T1000 (cell line): Measurements from ENCODE around the gene IFNLR1.

Source experiments
- DNase-seq: peaks from one replicate; lab custom pipeline; 2025; ENCODE audit warnings: mixed read lengths; lab: John Stamatoyannopoulos, UW

Gene IFNLR1

DNA sequence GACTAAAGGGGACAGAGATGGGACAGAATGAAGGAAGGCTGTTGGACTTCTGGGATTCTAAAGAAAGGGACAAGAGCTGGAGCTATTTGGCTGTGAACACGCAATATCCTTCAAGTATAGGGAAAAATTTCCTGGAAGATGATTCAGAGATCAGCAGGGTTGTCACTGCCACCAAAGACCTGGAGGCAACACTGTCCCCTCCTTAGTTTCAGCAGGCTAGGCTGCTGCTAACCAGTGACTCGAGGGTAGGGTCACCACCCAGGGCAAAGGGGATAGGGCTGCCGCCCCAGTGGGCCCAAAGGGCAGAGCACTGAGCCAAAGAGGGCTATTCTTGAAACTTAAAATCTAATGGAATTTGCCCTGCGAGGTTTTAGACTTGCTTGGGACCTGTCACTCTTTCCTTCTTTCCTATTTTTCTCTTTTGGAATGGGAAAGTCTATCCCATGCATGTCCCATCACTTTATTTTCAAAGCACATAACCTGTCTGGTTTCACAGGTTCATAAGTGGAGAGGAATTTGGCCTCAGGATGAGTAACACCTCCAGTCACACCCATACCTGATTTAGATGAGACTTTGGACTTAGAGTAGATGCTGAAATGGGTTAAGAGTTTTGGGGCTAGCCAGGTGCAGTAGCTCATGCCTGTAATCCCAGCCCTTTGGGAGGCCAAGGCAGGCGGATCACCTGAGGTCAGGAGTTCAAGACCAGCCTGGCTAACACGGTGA is 11.9 kb downstream of the IFNLR1 start:
- no peak for DNase-seq

DNA sequence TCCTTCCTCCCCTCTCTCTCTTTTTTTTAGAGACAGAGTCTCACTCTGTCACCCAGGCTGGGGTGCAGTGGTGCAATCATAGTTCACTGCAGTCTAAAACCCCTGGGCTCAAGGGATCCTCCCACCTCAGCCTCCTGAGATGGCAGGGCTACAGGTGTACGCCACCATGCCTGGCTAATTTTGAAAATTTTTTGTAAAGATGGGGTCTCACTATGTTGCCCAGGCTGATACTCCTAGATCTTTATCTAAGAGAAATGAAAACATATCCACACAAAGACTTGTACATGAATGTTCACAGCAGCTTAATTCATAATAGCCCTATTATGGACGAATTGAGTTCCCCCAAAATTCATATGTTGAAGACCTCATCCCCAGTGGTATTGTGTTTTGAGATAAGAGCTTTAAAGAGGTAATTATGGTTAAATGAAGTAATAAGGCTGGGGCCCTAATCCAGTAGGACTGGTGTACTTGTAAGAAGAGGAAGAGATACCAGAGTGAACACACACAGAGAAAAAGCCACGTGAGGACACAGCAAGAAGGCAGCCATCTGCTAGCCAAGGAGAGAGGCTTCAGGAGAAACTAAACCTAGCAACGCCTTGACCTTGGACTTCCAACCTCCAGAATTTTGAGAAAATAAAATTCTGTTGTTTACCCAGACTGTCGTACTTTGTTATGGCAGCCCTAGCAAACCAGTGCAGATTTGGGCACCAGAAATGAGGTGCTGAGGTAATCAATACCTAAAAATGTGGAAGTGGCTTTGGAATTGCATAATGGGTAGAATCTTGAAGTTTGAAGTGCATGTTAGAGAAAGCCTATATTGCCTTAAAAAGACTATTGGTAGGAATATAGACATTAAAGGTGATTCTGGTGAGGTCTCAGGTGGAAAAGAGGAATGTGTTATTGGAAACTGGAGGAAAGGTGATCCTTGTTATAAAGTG is 13.2 kb downstream of the IFNLR1 start:
- DNase-seq: no peak

DNA sequence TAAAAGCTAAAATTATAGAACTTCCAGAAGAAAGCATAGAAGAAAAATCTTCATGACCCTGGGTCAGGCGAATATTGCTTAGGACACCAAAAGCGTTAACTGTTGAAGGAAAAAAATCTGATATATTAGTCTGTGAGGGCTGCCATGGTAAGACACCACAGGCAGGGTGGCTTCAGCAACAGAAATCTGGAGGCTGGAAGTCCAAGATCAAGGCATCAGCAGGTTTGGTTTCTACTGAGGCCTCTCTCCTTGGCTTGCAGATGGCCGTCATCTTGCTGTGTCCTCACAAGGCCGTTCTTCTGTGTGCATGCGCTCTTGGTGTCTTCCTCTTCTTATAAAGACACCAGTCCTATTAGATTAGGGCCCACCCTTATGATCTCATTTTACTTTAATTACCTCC is 14.5 kb downstream of the IFNLR1 start:
- DNase-seq: no peak

DNA sequence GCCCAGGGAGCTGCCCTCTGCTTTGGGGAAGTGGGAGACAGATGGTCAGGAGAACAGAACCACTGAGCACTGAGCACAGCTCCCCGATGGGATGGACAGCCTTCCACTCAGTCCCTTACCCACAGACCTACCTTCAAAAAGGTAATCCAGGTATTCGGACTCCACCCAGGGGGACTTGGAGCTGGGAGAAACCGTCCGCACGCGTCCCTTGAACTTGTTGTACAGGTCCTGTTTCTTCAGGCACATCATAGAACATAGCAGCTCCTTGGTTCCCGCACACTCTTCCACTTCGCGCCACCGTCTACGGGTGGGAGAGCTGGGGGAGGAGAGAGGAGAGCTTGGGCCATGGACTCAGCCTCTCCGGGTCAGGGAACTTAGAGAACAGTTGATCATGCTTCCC is 17.8 kb downstream of the IFNLR1 start:
- DNase-seq: no peak

DNA sequence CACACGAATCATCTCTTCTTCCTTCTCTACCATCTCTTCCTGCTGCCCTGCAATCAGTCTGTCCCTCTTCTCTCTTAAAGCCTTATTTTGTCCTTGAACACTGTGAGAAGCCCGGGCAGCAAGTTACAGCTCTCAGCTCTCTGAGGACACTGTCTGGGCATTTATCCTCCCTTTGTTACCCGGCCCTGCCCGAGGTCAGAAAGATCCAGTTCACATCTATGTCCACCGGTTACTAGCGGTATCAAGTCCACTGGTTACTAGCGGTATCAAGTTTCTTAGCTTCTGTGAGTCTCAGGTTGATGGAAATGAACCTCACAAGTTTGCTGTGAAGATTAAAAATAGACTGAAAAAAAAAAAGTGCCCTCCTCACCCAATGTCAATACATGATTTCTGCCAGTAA is 18.8 kb downstream of the IFNLR1 start:
- no peak for DNase-seq

DNA sequence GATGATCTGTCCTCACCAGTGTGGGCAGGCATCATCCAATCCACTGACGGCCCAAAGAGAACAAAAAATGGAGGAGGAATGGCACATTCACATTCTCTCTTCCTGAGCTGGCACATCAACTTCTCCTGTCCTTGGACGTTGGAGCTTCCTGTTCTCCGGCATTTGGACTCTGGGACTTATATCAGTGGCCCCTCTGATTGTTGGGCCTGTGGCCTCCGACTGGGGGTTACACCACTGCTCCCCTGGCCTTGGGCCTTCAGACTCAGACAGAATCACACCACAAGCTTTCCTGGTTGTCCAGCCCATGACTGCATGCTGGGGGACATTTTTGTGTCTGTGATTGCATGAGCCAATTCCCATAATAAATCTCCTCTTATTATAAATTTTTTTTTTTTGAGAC is 20.1 kb downstream of the IFNLR1 start:
- DNase-seq: no peak

DNA sequence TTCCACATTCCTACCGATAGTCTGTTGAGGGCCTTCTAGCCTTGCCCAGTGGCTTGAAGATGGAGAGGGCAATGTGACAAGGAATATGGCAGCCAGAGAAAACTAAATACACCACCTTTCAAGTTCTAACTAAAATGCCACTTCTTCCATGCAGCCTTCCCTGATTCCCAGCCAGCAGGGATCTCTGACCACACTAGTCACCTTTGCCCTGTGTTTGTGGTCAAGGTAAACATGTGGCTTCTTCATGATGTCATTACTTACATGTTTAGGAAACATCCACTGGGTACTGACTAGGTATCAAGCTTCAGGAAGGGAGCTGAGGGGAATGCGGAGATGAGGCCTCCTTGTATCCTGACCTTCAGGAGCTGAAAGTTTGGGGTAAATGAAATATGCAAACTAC is 21.6 kb downstream of the IFNLR1 start:
- no peak for DNase-seq

DNA sequence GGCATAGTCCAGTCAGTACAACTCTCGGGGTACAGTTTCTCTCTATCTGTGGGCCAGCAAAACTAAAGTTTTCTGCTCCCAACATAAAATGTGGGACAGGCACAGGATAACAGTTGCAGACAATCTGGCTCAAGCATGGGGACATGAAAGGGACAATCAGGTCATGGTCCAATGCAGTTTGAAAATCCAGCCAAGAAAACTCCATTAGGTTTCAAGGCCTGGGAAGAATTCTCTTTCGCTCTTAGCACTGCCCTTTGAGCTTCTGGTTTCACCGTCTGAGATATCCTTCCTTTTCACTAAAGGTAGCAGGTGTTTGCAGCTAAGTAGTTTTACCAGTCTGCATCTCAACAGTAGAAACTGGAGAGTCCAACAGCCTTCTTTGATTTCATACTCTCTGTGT is 23.1 kb downstream of the IFNLR1 start:
- DNase-seq: no peak

DNA sequence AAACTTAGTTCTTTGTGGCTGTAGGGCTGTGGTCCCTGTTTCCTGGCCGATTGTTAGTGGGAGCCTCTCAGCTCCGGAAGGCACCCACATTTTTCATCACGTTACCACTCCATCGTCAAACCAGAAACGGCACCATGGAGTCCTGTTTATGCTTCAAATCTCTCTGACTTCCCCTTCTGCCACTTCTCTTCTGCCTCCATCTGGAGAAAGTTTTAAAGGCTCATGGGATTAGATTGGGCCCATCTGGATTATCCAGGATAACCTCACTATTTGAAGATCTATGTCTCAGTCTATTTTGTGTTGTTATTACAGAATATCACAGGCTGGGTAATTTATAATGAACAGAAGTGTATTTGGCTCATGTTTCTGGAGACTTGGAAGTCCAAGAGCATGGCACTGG is 24.9 kb downstream of the IFNLR1 start:
- no peak for DNase-seq

DNA sequence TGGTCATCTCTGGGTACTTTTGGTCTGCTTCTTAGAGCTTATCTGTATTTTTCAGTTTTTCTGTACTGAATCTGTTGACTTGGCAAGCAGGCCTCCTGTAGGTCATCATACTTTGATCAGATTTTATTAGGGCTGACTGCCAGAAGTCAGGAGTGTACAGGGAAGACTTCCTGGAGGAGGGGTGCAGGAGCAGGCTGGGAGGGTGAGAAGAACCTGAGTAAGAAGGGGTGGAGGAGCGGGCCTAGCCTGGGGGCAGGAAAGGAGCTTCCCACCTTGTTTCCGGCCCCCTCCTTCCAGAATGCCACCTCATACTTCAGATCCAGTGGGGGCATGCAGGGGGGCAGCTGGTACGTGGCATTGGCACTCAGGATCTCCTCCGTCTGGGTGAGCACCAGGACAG is 25.8 kb downstream of the IFNLR1 start:
- DNase-seq: no peak

DNA sequence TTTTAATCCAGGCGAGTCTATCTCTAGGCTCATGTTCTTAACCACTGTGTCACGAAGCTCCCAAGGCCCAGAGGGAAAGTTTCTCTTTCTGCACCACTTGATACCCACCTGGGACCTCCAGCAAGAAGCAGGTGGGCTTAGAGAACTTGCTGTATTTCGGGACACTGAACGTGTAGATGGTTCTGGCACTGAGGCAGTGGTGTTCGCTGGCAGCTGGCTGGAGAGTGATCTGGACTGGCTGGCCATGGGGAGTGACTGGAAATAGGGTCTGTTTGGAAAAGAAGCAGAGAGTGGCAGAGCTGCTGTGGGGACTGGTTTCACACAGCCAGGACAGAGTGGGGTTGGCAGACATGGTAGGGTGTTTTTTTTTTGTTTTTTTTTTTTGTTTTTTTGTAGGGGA is 27.7 kb downstream of the IFNLR1 start:
- no peak for DNase-seq

DNA sequence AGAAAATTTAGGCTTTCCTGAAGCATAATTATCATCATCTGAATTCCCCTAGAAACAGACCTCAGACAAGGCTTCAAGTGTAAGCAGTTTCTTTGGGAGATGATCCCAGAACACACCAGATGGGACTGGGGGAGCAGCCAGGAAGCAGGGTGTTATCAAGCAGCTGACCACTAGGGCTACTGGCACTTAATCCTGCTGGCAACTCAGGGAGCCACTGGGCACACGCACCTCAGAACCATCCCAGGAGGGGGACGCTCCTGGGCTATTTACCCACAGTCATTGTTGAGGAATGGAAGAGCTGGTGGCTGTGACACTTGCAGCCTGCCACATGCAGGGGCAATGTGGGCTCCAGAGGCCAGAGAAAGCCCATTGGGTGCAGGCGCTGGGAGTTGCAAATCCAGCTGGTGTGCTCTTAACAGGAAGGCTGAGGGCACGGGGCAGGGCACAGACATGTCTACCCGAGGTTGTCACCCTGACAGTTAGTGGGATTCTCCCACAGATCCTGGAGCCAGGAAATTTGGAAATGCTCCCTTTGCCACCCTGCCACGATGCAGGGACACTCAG is 29.1 kb downstream of the IFNLR1 start:
- DNase-seq: no peak

DNA sequence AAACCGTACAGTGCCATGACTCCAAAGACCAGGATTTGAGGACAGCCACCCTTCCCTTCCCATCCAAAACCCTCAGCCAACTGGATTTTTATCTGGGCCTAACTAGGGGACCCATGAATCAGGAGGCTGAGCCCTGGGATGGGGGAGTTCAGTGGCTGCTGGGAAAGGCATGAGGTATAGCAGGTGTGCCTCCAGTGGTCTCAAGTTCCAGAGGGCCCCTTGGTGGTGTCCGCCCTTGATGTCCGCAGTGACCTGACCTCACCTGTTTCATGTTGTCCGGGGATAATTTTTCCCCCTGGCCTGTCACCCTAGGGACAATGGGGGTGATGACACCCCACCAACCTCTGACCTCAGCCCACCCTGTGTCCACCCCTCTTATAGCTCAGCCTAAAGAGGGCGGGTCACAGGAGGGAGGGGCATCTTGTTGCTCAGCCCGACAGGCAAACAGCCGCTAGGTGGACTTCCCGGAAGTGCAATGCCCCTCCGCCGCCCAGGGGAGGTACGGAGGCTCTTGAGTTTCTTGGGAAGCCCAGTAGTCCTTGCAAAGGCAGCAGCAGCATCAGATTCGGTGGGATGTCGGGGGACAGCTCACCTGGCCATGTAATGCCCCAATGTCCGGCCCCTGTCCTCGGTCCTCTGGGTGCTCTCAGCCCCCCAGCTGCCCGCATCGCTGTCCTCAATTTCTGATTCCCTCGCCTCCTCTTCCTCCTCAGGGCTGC is 30.4 kb downstream of the IFNLR1 start:
- DNase-seq: no peak

DNA sequence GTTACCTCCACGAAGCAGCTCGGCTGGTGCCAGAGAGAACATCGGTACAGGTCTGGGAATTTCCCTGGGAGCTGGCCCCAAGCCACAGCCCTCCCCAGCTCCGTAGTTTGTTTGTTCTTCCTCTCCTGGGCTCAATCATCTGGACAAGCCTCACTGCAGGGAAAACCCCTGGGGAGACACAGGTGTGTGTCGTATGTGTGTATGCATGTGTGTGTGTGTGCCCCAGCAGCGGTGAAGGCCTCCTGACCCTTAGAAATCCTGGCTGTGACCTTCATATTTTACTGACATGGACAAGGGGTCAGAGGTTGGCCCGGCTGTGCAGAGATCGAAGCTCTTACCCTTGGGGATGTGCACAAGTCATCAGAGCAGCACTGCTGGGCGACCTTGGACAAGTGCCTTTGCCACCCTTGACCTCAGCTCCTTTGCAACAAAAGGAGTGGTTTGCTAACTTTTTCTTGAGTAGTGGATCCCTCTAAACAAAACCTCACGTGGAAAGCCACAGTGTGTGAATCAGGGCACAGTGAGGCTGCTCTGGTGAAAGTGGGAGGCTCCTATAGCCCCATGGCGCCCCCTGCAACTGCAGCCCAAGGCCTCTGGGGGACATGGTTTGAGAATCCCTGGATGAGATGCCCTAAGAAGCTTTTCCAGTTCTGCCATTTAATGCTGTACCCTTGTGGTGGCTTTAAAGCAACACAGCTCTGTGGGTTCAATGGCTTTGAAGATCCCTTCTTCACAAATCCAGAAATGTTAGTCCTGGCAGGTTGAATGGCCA is 31.9 kb downstream of the IFNLR1 start:
- no peak for DNase-seq

DNA sequence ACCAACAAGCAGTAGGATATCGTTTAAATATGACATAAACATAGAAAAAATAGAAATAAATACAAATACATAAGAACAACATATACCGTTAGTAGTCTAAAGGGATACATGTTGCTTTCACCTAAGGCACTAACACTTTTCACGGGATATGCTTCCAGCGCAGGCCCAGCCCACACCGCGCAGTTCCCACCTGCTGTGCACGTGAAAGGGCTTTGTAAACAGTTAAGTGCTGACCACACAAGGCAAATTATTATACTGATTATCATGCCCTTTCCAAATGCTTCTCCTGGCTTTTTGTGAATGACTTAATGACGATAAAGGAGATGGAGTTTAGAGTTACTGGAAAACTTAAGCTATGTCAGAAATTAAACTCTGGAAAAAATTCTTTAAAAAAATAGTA is 32.9 kb downstream of the IFNLR1 start:
- DNase-seq: no peak

DNA sequence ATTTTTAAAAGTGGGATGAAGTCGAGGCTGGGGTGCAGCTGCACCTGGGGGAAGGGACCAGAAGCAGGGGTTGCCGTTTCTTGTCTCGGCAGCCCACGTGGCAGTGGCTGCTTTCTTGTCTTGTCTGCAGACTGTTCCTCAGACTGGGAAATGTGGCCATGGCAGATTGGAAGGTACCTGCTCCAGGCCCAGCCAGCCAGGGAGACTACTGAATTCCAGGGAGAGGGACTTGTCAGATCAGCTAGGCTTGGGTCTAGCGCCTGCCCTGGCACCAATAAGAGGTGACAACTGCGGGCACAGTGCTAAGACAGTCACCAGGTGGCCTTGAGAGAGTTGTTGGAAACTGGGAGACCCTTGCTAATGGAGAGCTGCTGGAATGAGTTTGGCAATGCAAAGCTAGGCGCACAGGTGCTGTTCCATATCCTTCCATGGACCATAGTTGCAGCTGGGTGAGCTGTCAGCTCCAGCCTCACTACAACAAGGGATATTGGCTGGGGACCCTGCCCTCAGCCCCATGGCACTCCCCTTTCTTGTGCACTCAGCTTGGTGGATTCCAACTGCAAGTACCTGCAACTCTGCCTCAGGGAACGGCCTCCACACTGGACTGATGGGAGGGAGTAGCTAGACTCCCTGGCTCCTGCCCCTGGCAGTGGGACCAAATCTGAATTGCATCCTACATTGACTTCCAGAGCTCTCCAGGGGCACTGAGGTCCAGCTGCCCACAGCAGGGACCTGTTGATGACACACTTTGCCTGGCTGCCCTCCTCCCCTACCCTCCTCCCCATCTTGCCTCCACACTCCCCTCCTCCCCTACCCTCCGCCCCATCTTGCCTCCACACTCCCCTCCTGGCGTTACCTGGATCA is 34.2 kb downstream of the IFNLR1 start:
- DNase-seq: no peak

DNA sequence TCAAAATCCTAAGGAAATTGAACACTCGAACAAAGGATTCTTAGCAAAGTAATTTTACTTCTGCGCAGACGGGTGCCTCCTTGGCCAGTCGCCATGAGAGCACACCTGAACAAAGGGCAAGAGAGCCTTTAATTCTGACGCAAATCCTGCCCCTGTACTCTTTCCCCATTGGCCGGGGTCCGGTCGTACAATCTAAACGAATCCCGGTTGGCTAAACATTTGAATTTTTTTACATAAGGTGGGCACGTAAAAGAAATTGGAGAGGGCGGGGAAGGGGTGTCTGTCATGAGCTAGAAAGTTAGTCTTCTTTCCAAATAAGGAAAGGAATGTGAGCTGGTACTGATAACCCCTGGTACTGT is 35.9 kb downstream of the IFNLR1 start:
- DNase-seq: no peak

DNA sequence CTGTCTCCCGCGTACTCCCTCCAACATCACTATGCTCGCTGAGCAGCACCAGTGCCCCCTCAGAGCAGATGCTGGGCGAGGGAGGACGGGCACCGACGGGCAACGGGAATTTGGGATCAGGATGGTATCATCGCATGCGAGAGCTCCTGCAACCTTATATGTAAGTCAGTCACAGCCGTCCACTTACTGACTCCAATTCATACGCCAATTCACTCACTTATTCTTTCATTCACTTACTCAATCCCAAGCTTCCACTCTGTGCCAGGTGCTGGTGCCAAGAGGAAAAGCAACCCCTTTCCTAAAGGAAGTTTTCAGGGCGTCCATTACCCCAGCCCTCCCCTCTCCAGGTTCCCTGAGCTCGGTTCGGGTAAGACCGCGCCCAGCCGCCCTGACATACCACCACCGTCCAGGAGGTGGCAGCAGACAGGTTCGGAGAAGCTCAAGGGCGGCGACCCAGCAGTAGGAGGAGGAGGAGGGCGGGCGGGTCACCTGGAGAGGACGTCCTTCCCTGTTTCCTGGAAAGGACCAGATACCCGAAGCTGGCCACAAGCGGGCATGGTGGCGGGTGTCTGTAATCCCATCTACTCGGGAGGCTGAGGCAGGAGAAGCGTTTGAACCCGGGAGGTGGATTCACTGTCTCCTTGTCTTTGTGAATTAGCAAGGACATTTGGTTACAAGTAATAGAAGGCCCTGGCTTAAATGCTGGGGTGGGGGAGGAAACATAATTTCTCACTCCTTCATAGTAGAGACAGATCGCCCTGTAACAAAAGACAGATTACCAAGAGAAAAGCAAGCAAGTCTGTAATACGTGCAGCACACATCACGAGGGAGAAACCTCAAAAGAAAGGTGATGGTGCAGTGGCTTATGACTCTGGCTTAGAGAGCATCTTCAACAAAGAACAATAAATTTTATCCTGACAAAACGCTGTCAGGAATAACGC is 36.6 kb downstream of the IFNLR1 start:
- peak; percentile 31 for DNase-seq

DNA sequence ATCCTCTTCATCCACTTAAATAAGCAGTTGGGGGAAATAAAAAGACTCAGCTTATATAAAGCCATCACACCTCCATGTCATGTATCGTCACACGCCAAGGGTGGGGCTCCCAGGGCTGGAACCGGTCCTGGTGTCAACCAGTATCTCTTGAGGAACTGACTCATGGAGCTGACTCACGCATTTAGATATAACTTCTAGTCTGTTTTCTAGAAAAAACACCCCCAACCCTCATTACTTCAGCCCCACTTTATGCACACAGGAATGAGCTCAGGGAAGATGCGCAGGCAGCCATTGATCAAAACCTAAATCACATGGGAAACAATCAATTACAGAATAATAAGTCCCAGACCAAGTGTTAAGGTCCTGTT is 37.2 kb downstream of the IFNLR1 start:
- DNase-seq: no peak

DNA sequence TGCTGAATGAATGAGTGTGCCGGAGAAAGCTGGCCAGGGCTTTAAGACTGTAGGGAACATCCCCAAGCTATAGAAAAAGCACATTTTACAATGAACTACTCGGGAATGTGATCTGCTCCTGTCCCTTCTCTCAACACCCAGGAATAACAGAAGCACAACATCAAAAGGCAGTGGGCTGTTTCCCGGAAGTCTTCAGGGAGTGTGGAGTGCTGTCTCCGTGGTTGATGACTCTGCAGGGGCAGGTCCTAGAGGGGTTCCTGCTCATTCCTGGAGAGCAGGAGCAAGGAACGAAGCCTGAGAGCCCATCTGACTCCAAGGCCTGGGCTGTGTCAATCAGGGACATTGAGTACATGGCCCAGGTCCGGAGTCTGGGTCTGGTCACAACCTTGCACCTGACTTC is 39.3 kb downstream of the IFNLR1 start:
- DNase-seq: no peak
